Measurements from ENCODE around the gene TIMP2. TPM values are rescaled to one million over a fixed set of nuclear protein-coding genes. Genes with fewer than 3 reads are reported as not detected.
"Not testable (repeated sequence)": the region's sequence is repeated elsewhere in the genome, so short reads cannot be mapped to it uniquely, and the experiment has no call there.

The TIMP2 gene
- total RNA-seq, 1 experiment from 2014 or later, result 29.0 TPM

DNA sequence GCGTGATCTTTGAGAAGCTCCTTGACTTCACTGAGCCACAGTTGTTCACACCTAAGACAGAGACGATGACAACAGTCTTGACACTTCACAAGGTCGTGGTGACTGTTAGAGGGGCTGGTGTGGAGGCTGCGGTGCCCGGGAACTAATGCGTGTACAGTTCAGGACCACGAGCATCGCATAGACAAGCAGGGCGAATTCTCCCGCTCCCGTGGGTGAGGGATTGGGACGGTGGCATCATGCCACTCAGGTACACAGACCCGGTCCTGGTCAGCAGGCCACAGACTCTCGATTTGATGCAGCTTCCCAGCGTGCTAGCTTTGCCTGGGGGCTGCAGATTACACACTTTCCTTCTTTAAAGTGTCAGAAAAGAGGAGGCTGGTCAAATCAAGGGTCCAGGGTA is 46.9 kb downstream of the TIMP2 start:
- no peak overlapping the region for H2AK5ac ChIP-seq (ENCODE audit: insufficient read length, low read length)
- no peak overlapping the region for H3K56ac ChIP-seq (ENCODE audit: insufficient read length, low read depth, low read length)
- no peak overlapping the region for H4K8ac ChIP-seq (replicated peaks; ENCODE audit: insufficient read length, low read depth, low read length)
- H3K14ac ChIP-seq (ENCODE audit: insufficient read depth, low read length), result no peak overlapping the region
- no peak overlapping the region for H3K18ac ChIP-seq (ENCODE audit: insufficient read length, low read depth, low read length)
- TF ChIP-seq, protein P1, sequence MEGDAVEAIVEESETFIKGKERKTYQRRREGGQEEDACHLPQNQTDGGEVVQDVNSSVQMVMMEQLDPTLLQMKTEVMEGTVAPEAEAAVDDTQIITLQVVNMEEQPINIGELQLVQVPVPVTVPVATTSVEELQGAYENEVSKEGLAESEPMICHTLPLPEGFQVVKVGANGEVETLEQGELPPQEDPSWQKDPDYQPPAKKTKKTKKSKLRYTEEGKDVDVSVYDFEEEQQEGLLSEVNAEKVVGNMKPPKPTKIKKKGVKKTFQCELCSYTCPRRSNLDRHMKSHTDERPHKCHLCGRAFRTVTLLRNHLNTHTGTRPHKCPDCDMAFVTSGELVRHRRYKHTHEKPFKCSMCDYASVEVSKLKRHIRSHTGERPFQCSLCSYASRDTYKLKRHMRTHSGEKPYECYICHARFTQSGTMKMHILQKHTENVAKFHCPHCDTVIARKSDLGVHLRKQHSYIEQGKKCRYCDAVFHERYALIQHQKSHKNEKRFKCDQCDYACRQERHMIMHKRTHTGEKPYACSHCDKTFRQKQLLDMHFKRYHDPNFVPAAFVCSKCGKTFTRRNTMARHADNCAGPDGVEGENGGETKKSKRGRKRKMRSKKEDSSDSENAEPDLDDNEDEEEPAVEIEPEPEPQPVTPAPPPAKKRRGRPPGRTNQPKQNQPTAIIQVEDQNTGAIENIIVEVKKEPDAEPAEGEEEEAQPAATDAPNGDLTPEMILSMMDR (conservative IDR thresholded peaks at IDR 0.05), result no peak
- H3K79me2 ChIP-seq (ENCODE audit: insufficient read depth, low read length), result no peaks in the 10 kb centered on the region
- Mint-ChIP-seq H3K4me3 (no peak overlapping the region), H3K9me3 (no peaks in the 10 kb centered on the region), H3K4me1 (peaks cover 19 to 26% of the 10 kb centered on the region in 2 experiments), H3K27ac (no peak overlapping the region), H3K27me3 (ENCODE audit: low read depth) (no peaks in the 10 kb centered on the region; the same call in 1 of the 2 replicates), H3K36me3 (ENCODE audit: insufficient read depth in 1 of 3, low read depth in 3 of 3) (peaks cover 0 to 12% (median 3%) of the 10 kb centered on the region in 3 experiments; a peak in 4 of 7 replicates)
- no peak overlapping the region for H2BK120ac ChIP-seq (ENCODE audit: low read depth, low read length, poor library complexity, severe bottlenecking)
- no peak overlapping the region for H3K27ac ChIP-seq (ENCODE audit: insufficient read length, low read depth, low read length)
- H4K5ac ChIP-seq (ENCODE audit: insufficient read length, low read depth, low read length), result no peak overlapping the region
- peaks cover 2% of the 10 kb centered on the region; the same call in 1 of the 2 replicates for H3K4me1 ChIP-seq (ENCODE audit: insufficient read depth, low read length)
- DNase-seq, result no peak
- no peaks in the 10 kb centered on the region for H3K79me1 ChIP-seq (ENCODE audit: insufficient read depth, low read depth, low read length, poor library complexity, severe bottlenecking)
- no peak overlapping the region for H3T11ph ChIP-seq (ENCODE audit: low read length)
- no peak overlapping the region for H3K9ac ChIP-seq (ENCODE audit: extremely low read depth, insufficient read length, low read length)
- no peak overlapping the region for H2BK20ac ChIP-seq (ENCODE audit: low read depth, low read length, poor library complexity, severe bottlenecking)
- H3K27me3 ChIP-seq (ENCODE audit: insufficient read depth, low read length), result no peaks in the 10 kb centered on the region
- no peaks in the 10 kb centered on the region for H3K9me3 ChIP-seq (ENCODE audit: control insufficient read depth, low read depth, low read length)
- H3K4ac ChIP-seq (ENCODE audit: low read depth, low read length), result no peak overlapping the region
- H2BK5ac ChIP-seq (ENCODE audit: insufficient read length, low read length), result no peak overlapping the region
- H3K23ac ChIP-seq (ENCODE audit: insufficient read length, low read depth, low read length), result no peak overlapping the region
- H3K4me2 ChIP-seq (ENCODE audit: insufficient read depth, insufficient read length, low read length), result no peak overlapping the region
- H2AFZ ChIP-seq (ENCODE audit: low read length), result no peak overlapping the region
- WGBS (ENCODE audit: extremely low coverage, insufficient read length, low lambda C conversion rate), result no CpG with 5 or more reads among the region's 15 CpGs
- H4K91ac ChIP-seq (ENCODE audit: insufficient read length, low read depth, low read length), result no peak overlapping the region
- no peak overlapping the region for H2BK15ac ChIP-seq (ENCODE audit: low read depth, low read length)
- H4K20me1 ChIP-seq (ENCODE audit: control insufficient read depth, insufficient read depth, insufficient read length), result no peaks in the 10 kb centered on the region
- H3K23me2 ChIP-seq (ENCODE audit: insufficient read length, low read depth, low read length, poor library complexity, severe bottlenecking), result peaks cover 2% of the 10 kb centered on the region
- H2BK12ac ChIP-seq (ENCODE audit: insufficient read length, low read depth, low read length), result no peak overlapping the region

DNA sequence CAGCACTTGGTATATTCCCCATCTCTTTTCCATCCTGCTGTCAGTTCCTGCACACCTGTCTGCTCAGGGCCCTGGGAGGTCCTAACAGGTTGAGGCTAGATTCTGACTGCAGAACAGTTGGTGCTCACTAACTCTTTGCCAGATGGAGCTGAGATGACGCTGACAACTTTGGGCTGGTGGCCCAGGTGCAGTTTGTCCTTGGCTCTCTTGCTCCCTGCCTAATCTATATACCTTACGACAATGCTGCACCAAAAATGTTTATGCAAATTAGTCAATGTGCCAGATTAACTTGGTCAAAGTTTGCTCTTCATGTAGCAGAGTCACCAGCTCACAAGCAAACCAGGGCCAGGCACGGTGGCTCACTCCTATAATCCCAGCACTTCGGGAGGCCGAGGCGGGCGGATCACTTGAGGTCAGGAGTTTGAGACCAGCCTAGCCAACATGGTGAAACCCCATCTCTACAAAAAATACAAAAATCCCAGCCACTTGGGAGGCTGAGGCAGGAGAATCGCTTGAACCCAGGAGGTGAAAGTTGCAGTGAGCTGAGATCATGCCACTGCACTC is 48.2 kb downstream of the TIMP2 start:
- Mint-ChIP-seq H3K27ac (peak overlapping the region in 1 of 3 experiments; percentile 63; a peak in 1 of 7 replicates), H3K36me3 (ENCODE audit: insufficient read depth in 1 of 3, low read depth in 3 of 3) (peaks cover 0 to 13% (median 10%) of the 10 kb centered on the region in 3 experiments; a peak in 5 of 7 replicates), H3K4me1 (peaks cover 16 to 22% of the 10 kb centered on the region in 2 experiments; a peak in 3 of 4 replicates)
- H4K8ac ChIP-seq (replicated peaks; ENCODE audit: insufficient read length, low read depth, low read length); H2BK20ac ChIP-seq (ENCODE audit: low read depth, low read length, poor library complexity, severe bottlenecking); H3K9ac ChIP-seq (ENCODE audit: extremely low read depth, insufficient read length, low read length); H4K91ac ChIP-seq (ENCODE audit: insufficient read length, low read depth, low read length); H3K27me3 Mint-ChIP-seq (ENCODE audit: low read depth); H3T11ph ChIP-seq (ENCODE audit: low read length); H3K18ac ChIP-seq (ENCODE audit: insufficient read length, low read depth, low read length); H3K27me3 ChIP-seq (ENCODE audit: insufficient read depth, low read length); H2BK12ac ChIP-seq (ENCODE audit: insufficient read length, low read depth, low read length); H3K4me3 Mint-ChIP-seq; H3K4ac ChIP-seq (ENCODE audit: low read depth, low read length); H3K23me2 ChIP-seq (ENCODE audit: insufficient read length, low read depth, low read length, poor library complexity, severe bottlenecking); H3K9me3 Mint-ChIP-seq; H3K4me2 ChIP-seq (ENCODE audit: insufficient read depth, insufficient read length, low read length); H2AK5ac ChIP-seq (ENCODE audit: insufficient read length, low read length); DNase-seq; H3K79me2 ChIP-seq (ENCODE audit: insufficient read depth, low read length); H4K5ac ChIP-seq (ENCODE audit: insufficient read length, low read depth, low read length); H3K23ac ChIP-seq (ENCODE audit: insufficient read length, low read depth, low read length); H3K56ac ChIP-seq (ENCODE audit: insufficient read length, low read depth, low read length); H2AFZ ChIP-seq (ENCODE audit: low read length); H3K27ac ChIP-seq (ENCODE audit: insufficient read length, low read depth, low read length); H3K9me3 ChIP-seq (ENCODE audit: control insufficient read depth, low read depth, low read length); H3K79me1 ChIP-seq (ENCODE audit: insufficient read depth, low read depth, low read length, poor library complexity, severe bottlenecking); H2BK120ac ChIP-seq (ENCODE audit: low read depth, low read length, poor library complexity, severe bottlenecking); H2BK15ac ChIP-seq (ENCODE audit: low read depth, low read length); H3K14ac ChIP-seq (ENCODE audit: insufficient read depth, low read length); H4K20me1 ChIP-seq (ENCODE audit: control insufficient read depth, insufficient read depth, insufficient read length); H2BK5ac ChIP-seq (ENCODE audit: insufficient read length, low read length); H3K4me1 ChIP-seq (ENCODE audit: insufficient read depth, low read length): not testable (repeated sequence)
- no CpG with 5 or more reads among the region's 8 CpGs for WGBS (ENCODE audit: extremely low coverage, insufficient read length, low lambda C conversion rate)

Data from H9 (cell line).